ENCODE data around the gene ALDH8A1.
"Not testable (repeated sequence)": the region's sequence is repeated elsewhere in the genome, so short reads cannot be mapped to it uniquely, and the experiment has no call there.

ALDH8A1 gene

DNA sequence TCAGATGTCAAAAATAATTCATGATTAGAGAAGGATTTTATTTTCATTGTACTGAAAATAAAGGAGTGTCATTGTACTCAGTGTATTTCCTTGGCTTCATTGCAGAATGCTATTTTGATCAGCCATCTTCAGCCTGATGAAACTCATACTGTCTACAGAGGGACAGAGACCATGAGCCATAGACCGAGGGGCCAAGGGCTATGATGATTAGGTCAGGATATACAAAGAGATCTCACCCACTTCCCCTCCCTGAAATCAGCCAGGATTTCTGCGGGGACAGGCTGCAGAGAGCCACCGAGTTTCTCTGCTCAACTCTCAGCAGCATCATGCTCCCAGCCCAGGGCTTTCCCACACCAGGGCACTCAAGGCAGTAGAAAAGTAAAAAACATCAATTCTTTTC, 47.0 kb downstream of the ALDH8A1 start:
- no peaks in the 10 kb centered on the region for H3K36me3 ChIP-seq
- TF ChIP-seq CTCF (IDR thresholded peaks at IDR 0.05): no peak
- no peaks in the 10 kb centered on the region for H3K4me1 ChIP-seq
- H3K4me3 ChIP-seq: no peak overlapping the region
- no peaks in the 10 kb centered on the region for H3K9me3 ChIP-seq
- no peaks in the 10 kb centered on the region for H3K27me3 ChIP-seq
- no peak for DNase-seq
- intact Hi-C loops (cut with DNase I; ENCODE audit: low total_unique reads): no loop called here
- no peak overlapping the region for H3K27ac ChIP-seq

GRCh38 chr6:134902074-134902861, 47.6 kb downstream of the ALDH8A1 start:
- no peak overlapping the region for H3K27ac ChIP-seq

DNA sequence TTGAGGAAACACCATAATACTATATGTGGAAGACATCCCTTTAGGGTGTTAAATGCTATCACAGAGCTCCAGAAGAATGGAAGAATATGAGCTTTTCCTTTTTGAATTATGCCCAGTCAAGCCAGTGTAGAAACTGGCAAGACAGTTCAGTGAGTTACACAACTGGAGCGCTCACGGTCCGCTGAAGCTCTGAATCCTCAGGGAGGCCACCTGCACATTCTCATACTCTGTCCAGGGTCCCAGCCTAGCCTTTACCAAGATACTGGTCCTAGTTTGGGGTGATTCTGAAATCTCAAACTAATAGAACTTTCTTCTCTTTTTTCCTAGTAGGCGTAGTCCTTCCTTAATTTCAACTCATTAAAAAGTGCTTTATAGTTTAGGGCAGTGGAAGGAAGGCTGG, 51.3 kb downstream of the ALDH8A1 start:
- intact Hi-C loops (cut with DNase I; ENCODE audit: low total_unique reads): no loop called here
- DNase-seq: no peak
- TF ChIP-seq CTCF (IDR thresholded peaks at IDR 0.05): no peak
- H3K4me3 ChIP-seq: no peak overlapping the region
- no peak overlapping the region for H3K27ac ChIP-seq
- no peaks in the 10 kb centered on the region for H3K27me3 ChIP-seq
- H3K4me1 ChIP-seq: no peaks in the 10 kb centered on the region
- no peaks in the 10 kb centered on the region for H3K36me3 ChIP-seq
- no peaks in the 10 kb centered on the region for H3K9me3 ChIP-seq

More at GRCh38 chr6:134902074-134902861, 47.6 kb downstream of the ALDH8A1 start:
- no peaks in the 10 kb centered on the region for H3K4me1 ChIP-seq
- no peaks in the 10 kb centered on the region for H3K27me3 ChIP-seq
- H3K9me3 ChIP-seq: no peaks in the 10 kb centered on the region
- intact Hi-C loops (cut with DNase I; ENCODE audit: low total_unique reads): no loop called here
- no peaks in the 10 kb centered on the region for H3K36me3 ChIP-seq
- no peak for TF ChIP-seq CTCF (IDR thresholded peaks at IDR 0.05)
- H3K4me3 ChIP-seq: no peak overlapping the region
- no peak for DNase-seq

DNA sequence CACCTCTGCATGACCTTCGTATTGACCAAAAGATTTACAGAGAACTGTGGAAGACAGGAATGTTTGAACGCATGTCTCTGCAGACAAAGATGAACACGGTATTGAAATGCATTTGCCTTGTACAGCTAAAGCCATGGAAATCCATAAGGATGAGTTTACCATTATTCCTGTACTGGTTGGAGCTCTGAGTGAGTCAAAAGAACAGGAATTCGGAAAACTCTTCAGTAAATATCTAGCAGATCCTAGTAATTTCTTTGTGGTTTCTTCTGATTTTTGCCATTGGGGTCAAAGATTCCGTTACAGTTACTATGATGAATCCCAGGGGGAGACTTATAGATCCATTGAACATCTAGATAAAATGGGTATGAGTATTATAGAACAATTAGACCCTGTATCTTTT, 51.7 kb downstream of the ALDH8A1 start:
- H3K4me3 ChIP-seq; H3K4me1 ChIP-seq; DNase-seq; intact Hi-C loops (cut with DNase I; ENCODE audit: low total_unique reads); H3K27ac ChIP-seq; H3K27me3 ChIP-seq; H3K36me3 ChIP-seq; H3K9me3 ChIP-seq: not testable (repeated sequence)

- no peak for DNase-seq
- Histone ChIP-seq H3K4me3 (no peak overlapping the region), H3K4me1 (no peaks in the 10 kb centered on the region), H3K27ac (no peak overlapping the region), H3K27me3 (no peaks in the 10 kb centered on the region), H3K36me3 (no peaks in the 10 kb centered on the region), H3K9me3 (no peaks in the 10 kb centered on the region)
- no peak for TF ChIP-seq CTCF (IDR thresholded peaks at IDR 0.05)
- intact Hi-C loops (cut with DNase I; ENCODE audit: low total_unique reads): no loop called here
These were observed 53.0 kb downstream of the ALDH8A1 start for GRCh38 chr6:134896910-134897309.

DNA sequence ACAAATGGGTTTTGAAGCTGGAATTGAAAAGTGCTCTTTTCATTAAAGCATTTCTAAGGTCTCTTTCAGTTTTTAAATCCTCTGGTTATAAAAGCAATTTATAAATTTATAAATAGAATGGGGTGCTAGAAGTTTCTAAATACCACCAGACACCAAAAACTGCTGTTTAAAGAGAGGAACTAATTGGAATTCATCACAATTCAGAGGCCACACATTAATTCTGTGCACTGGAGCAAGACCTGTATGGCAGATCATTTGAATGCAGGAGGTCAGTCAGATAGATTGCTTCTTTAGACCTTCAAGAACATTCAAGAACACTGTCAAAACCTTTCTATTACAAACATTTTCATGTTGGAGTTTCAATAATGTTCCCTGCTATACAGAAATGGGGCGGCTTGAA, 55.1 kb downstream of the ALDH8A1 start:
- H3K4me3 ChIP-seq: no peak overlapping the region
- H3K27me3 ChIP-seq: no peaks in the 10 kb centered on the region
- intact Hi-C loops (cut with DNase I; ENCODE audit: low total_unique reads): no loop called here
- H3K4me1 ChIP-seq: no peaks in the 10 kb centered on the region
- no peak for DNase-seq
- TF ChIP-seq CTCF (IDR thresholded peaks at IDR 0.05): no peak
- no peak overlapping the region for H3K27ac ChIP-seq
- no peaks in the 10 kb centered on the region for H3K9me3 ChIP-seq
- H3K36me3 ChIP-seq: no peaks in the 10 kb centered on the region

All from tibial artery (tissue), 4 donors.